K562 (cell line): ENCODE data around the gene CCDC27. TPM values are rescaled to one million over a fixed set of nuclear protein-coding genes. Genes with fewer than 3 reads are reported as not detected.

ENCODE experiments used
- ATF3 ChIP-seq, 2 experiments: fragments of 450-650 bp in 1 of 2; sonication (generic) in 1 of 2; formaldehyde crosslinking in 1 of 2; IDR thresholded peaks in 1 of 2; conservative IDR thresholded peaks in 1 of 2; 2 replicates each; pipeline versions ENCODE4 v1.6.1 to v1.8.1; 2016 to 2023; ENCODE audit warnings: mild to moderate bottlenecking in 2 of 2, moderate library complexity in 2 of 2, inconsistent platforms in 1 of 2, missing genetic modification reagents in 1 of 2
- E2F4 ChIP-seq: sonication (generic); formaldehyde crosslinking; IDR thresholded peaks from 2 replicates; pipeline ENCODE4 v1.8.0; 2022; ENCODE audit warnings: mild to moderate bottlenecking, low read depth, missing genetic modification reagents
- ELF1 ChIP-seq: fragments of 200-800 bp; sonication (Bioruptor generic); IDR thresholded peaks from 2 replicates; pipeline ENCODE4 v1.6.1; 2016; ENCODE audit warnings: missing genetic modification characterization, missing compliant biosample characterization
- ESRRB ChIP-seq: fragments of 250-450 bp; sonication (Bioruptor Pico); IDR thresholded peaks from 2 replicates; pipeline ENCODE4 v1.5.0; 2020; ENCODE audit warnings: mild to moderate bottlenecking, moderate library complexity, borderline replicate concordance
- HNRNPK ChIP-seq: fragments of 200-400 bp; formaldehyde crosslinking; IDR thresholded peaks from one replicate; pipeline ENCODE4 v1.6.1; 2018; ENCODE audit warnings: mild to moderate bottlenecking, low read depth, low read length; ENCODE audit not compliant: poor library complexity, severe bottlenecking
- LCOR ChIP-seq: sonication (generic); formaldehyde crosslinking; IDR thresholded peaks from 2 replicates; pipeline ENCODE4 v1.8.0; 2022; ENCODE audit warnings: mild to moderate bottlenecking, missing genetic modification reagents
- PHF8 ChIP-seq: fragments of 200-600 bp; sonication (generic); IDR thresholded peaks from 2 replicates; pipeline ENCODE4 v1.6.1; 2012; ENCODE audit warnings: mixed run types, mild to moderate bottlenecking, inconsistent platforms, low read length, moderate library complexity, borderline replicate concordance
- SIN3A ChIP-seq, 2 experiments: fragments of 150-350 bp in 1 of 2; IDR thresholded peaks; 2 replicates each; pipeline ENCODE4 v1.6.1; 2011 to 2016; ENCODE audit warnings: borderline replicate concordance in 2 of 2, low read depth in 2 of 2, low read length in 2 of 2, mild to moderate bottlenecking in 2 of 2, moderate library complexity in 2 of 2; ENCODE audit not compliant: control insufficient read depth in 1 of 2
- SMAD4 ChIP-seq: fragments of 250-450 bp; sonication (Bioruptor Pico); conservative IDR thresholded peaks from 2 replicates; pipeline ENCODE4 v1.8.0; 2021; ENCODE audit warnings: inconsistent platforms, mild to moderate bottlenecking, moderate library complexity
- TBL1XR1 ChIP-seq, 2 experiments: IDR thresholded peaks; 2 replicates each; pipeline ENCODE4 v1.6.1; 2012; ENCODE audit warnings: improper control_type of control experiment in 2 of 2, low read length in 2 of 2, mild to moderate bottlenecking in 1 of 2
- THRAP3 ChIP-seq: fragments of 450-650 bp; IDR thresholded peaks from 2 replicates; pipeline ENCODE4 v1.6.1; 2016; ENCODE audit warnings: mild to moderate bottlenecking, inconsistent platforms, borderline replicate concordance
- WHSC1 ChIP-seq: IDR thresholded peaks from one replicate; pipeline ENCODE4 v1.6.1; 2012; ENCODE audit warnings: low read length, control low read depth, inconsistent platforms
- ZBTB11 ChIP-seq, 3 experiments: fragments of 200-800 bp in 1 of 3; fragments of 250-450 bp in 1 of 3; fragments of 450-650 bp in 1 of 3; sonication (Bioruptor Pico) in 1 of 3; sonication (Bioruptor generic) in 1 of 3; formaldehyde crosslinking in 1 of 3; IDR thresholded peaks; 2 replicates each; pipeline versions ENCODE4 v1.6.1 to v1.8.0; 2016 to 2022; ENCODE audit warnings: mild to moderate bottlenecking in 2 of 3, missing genetic modification characterization in 2 of 3, missing compliant biosample characterization in 1 of 3, moderate library complexity in 1 of 3
- ZNF274 ChIP-seq: IDR thresholded peaks from 2 replicates; pipeline ENCODE4 v1.6.1; 2011; ENCODE audit warnings: low read depth, mild to moderate bottlenecking, low read length, moderate library complexity, borderline replicate concordance
- ZNF354B ChIP-seq: fragments of 250-450 bp; sonication (Bioruptor Pico); IDR thresholded peaks from 2 replicates; pipeline ENCODE4 v1.4.0; 2020
- ZNF583 ChIP-seq: fragments of 250-450 bp; sonication (Bioruptor Pico); IDR thresholded peaks from 2 replicates; pipeline ENCODE4 v1.4.0; 2020
- ZNF655 ChIP-seq: fragments of 250-450 bp; sonication (Bioruptor Pico); IDR thresholded peaks from 2 replicates; pipeline ENCODE4 v1.5.0; 2021
- polyA plus RNA-seq, 8 experiments: library from polyadenylated mRNA; depleted of rRNA in 4 of 8; stranded (reverse) in 5 of 8; unstranded in 3 of 8; fragments of >200 nt; fragmentation: Nextera tagmentation in 2 of 8; fragmentation: Illumina TruSeq in 1 of 8; extraction: Ambion mirVana in 2 of 8; extraction: Trizol in 1 of 8; gene quantifications; 2 replicates each; pipeline versions ENCODE4 v1.2.1 to v1.2.3, GENCODE V29; 2011 to 2014; ENCODE audit warnings: inconsistent platforms in 1 of 8, missing spikeins in 1 of 8
- total RNA-seq, 7 experiments: library from RNA; depleted of rRNA in 6 of 7; stranded (reverse); fragments of >200 nt in 6 of 7; fragmentation: Illumina TruSeq in 2 of 7; extraction: Trizol in 2 of 7; gene quantifications; 2 replicates each; pipeline versions ENCODE4 v1.2.1 to v1.2.3, GENCODE V29; 2011 to 2021; ENCODE audit warnings: low replicate concordance in 1 of 7

Gene CCDC27
- total and polyA plus RNA-seq, 9 of the 15 experiments (the other 6 are each of a cell fraction or from before 2014, with no cell fraction given): 0.01 to 0.04 TPM; not detected in 7

GRCh38 chr1:3774946-3775489 lies 22.8 kb downstream of the CCDC27 start (continued):
- TF ChIP-seq ZNF655 (CRISPR knock-in tag) (no peak), PHF8 (peak; percentile 4; the same call in 1 of the 2 replicates), ZNF274 (no peak), THRAP3 (no peak), TBL1XR1 (IDR thresholded peaks at IDR 0.05; ENCODE audit: low read length in 2 of 2) (peak; percentile 89), ZNF354B (CRISPR knock-in tag) (no peak), SMAD4 (peak; percentile 86), ATF3 (IDR thresholded peaks at IDR 0.05) (no peak), ATF3 (CRISPR knock-in tag; conservative IDR thresholded peaks at IDR 0.05) (0 out of 2 replicates have a peak, but pooled peaks have one; percentile 18), ZBTB11 (CRISPR knock-in tag; IDR thresholded peaks at IDR 0.05) (peak in 1 of 3 experiments; percentile 56; a peak in 1 of 6 replicates), SIN3A (IDR thresholded peaks at IDR 0.05; ENCODE audit: borderline replicate concordance in 2 of 2, control insufficient read depth in 1 of 2, low read depth in 2 of 2, low read length in 2 of 2) (0 out of 4 replicates have a peak, but pooled peaks of 1 of the 2 experiments have one; percentile 27), E2F4 (no peak), ZNF583 (CRISPR knock-in tag) (no peak; the same call in 1 of the 2 replicates), HNRNPK (no peak), ELF1 (no peak), WHSC1 (no peak), LCOR (CRISPR knock-in tag) (no peak), ESRRB (CRISPR knock-in tag) (no peak)
